Natural killer cell (primary cell): ENCODE data around the gene LARGE1. TPM values are rescaled to one million over a fixed set of nuclear protein-coding genes. Genes with fewer than 3 reads are reported as not detected.

Experiments
- ATAC-seq, 3 donors: fragments of 150-1000 bp in 2 of 3; fragments of 200-7000 bp in 1 of 3; cut with Tn5 transposase; 1 replicate in 1 of 3; 2 replicates in 2 of 3; pipeline ENCODE4 v1.10.0; 2021; ENCODE audit warnings: mild to moderate bottlenecking in 2 of 3, moderate library complexity in 2 of 3
- DNase-seq, 2 donors: peaks; one replicate each; pipeline versions ENCODE4 v3.0.0 to v3.0.0-alpha.2; 2013 to 2021; ENCODE audit warnings: mixed read lengths in 1 of 2
- H3K27ac ChIP-seq: one replicate; pipeline ENCODE4 v1.5.1; 2013; ENCODE audit warnings: mild to moderate bottlenecking, low read length
- H3K27me3 ChIP-seq: one replicate; pipeline ENCODE4 v1.6.1; 2013; ENCODE audit warnings: low read length; ENCODE audit not compliant: control insufficient read depth, insufficient read depth
- H3K36me3 ChIP-seq: one replicate; pipeline ENCODE4 v1.6.1; 2013; ENCODE audit warnings: low read length; ENCODE audit not compliant: control insufficient read depth, insufficient read depth
- H3K4me1 ChIP-seq: one replicate; pipeline ENCODE4 v1.6.1; 2013; ENCODE audit warnings: low read length; ENCODE audit not compliant: control insufficient read depth, insufficient read depth
- H3K4me3 ChIP-seq: one replicate; pipeline ENCODE4 v1.5.1; 2013; ENCODE audit warnings: low read length
- H3K9me3 ChIP-seq: one replicate; pipeline ENCODE4 v1.6.1; 2013; ENCODE audit warnings: low read length; ENCODE audit not compliant: control insufficient read depth, insufficient read depth
- H3K27ac Mint-ChIP-seq, 2 donors: one replicate each; pipeline ENCODE4 v1.8.0; 2022; ENCODE audit warnings: mild to moderate bottlenecking in 2 of 2, mixed read lengths in 2 of 2, moderate library complexity in 1 of 2
- H3K27me3 Mint-ChIP-seq, 2 donors: one replicate each; pipeline ENCODE4 v1.8.0; 2022; ENCODE audit warnings: low read depth in 2 of 2, mixed read lengths in 2 of 2
- H3K36me3 Mint-ChIP-seq: one replicate; pipeline ENCODE4 v1.8.0; 2022; ENCODE audit warnings: mixed read lengths
- H3K4me1 Mint-ChIP-seq, 2 donors: one replicate each; pipeline ENCODE4 v1.8.0; 2022; ENCODE audit warnings: mixed read lengths in 2 of 2
- H3K4me3 Mint-ChIP-seq: one replicate; pipeline ENCODE4 v1.8.0; 2022; ENCODE audit warnings: mild to moderate bottlenecking, moderate library complexity, mixed read lengths
- H3K9me3 Mint-ChIP-seq, 2 donors: one replicate each; pipeline ENCODE4 v1.8.0; 2022; ENCODE audit warnings: mixed read lengths in 2 of 2
- WGBS: methylation state at CpG from one replicate; pipeline ENCODE4 v1.1.7; 2013; ENCODE audit warnings: missing lambda C conversion rate; ENCODE audit not compliant: insufficient coverage; 5-methylcytosine and 5-hydroxymethylcytosine counted together
- intact Hi-C: fragments of 100-400 bp; cut with micrococcal nuclease; formaldehyde crosslinking; loops from one replicate; pipeline ENCODE4 v1.14.2; 2022
- total RNA-seq, 4 donors: library from RNA; stranded (reverse); fragments of 120-200 nt in 1 of 4; gene quantifications; one replicate each; pipeline versions ENCODE4 v1.2.3 to v1.2.4, GENCODE V29; 2013 to 2022
- TF ChIP-seq, protein P1 (sequence below): fragments of 200-600 bp; IDR thresholded peaks from one replicate; pipeline ENCODE4 v1.8.0; 2022; ENCODE audit warnings: antibody characterized with exemption

The LARGE1 gene
- total RNA-seq, 3 donors from 2014 or later (not counting 1 experiment from before 2014, with no cell fraction given), result 2.6 to 11.6 (median 4.1) TPM

DNA sequence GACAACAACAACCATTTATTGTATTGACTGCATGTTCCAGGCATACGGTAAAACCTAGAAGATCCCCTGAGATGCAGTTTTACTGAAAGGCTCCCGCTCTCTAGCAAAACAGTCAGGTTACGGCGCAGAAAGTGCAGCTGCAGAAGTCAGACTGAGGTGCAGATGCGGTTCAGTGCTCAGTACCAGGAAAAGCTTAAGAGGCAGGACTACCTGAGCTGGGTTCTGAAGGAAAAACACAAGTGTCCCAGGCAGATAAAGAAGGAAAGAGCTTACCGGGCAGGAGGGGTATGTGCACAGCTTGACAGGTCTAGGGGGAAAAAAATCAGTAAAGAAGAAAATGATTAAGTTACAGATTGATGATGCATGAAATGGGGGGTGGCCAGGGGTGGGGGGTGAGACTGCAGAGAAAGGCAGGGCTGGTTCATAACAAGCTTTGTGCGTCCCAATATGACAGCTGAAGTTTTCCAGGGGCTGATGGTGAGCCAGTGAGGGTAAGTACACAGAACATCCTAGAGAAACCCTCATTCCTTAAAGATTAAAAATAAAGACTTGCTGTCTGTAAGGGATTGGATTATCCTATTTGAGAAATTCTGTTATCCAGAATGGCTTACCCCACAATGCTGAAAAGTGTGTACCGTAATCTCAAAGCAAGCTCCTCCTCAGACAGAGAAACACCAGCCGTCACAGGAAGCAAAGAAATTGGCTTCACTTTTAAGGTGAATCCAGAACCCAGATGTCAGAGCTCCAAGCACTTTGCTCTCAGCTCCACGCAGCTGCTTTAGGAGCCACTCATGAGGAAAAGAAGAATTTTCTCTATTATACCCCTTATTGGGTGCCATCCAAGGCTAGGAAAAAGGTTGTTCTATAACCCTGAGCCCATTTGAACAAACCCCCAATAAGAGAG is 11.9 kb downstream of the LARGE1 start:
- H3K4me1 Mint-ChIP-seq, result no peaks in the 10 kb centered on the region
- ATAC-seq (no peak), DNase-seq (no peak)
- TF ChIP-seq, protein P1, sequence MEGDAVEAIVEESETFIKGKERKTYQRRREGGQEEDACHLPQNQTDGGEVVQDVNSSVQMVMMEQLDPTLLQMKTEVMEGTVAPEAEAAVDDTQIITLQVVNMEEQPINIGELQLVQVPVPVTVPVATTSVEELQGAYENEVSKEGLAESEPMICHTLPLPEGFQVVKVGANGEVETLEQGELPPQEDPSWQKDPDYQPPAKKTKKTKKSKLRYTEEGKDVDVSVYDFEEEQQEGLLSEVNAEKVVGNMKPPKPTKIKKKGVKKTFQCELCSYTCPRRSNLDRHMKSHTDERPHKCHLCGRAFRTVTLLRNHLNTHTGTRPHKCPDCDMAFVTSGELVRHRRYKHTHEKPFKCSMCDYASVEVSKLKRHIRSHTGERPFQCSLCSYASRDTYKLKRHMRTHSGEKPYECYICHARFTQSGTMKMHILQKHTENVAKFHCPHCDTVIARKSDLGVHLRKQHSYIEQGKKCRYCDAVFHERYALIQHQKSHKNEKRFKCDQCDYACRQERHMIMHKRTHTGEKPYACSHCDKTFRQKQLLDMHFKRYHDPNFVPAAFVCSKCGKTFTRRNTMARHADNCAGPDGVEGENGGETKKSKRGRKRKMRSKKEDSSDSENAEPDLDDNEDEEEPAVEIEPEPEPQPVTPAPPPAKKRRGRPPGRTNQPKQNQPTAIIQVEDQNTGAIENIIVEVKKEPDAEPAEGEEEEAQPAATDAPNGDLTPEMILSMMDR, result no peak
- H3K36me3 Mint-ChIP-seq, result no peaks in the 10 kb centered on the region
- Histone ChIP-seq H3K4me3 (no peak overlapping the region), H3K9me3 (no peaks in the 10 kb centered on the region), H3K27me3 (no peaks in the 10 kb centered on the region), H3K27ac (no peak overlapping the region), H3K4me1 (no peaks in the 10 kb centered on the region), H3K36me3 (no peaks in the 10 kb centered on the region)
- H3K9me3 Mint-ChIP-seq, result no peaks in the 10 kb centered on the region
- H3K4me3 Mint-ChIP-seq, result no peak overlapping the region
- 90% methylated on average over 9 of the region's 10 CpGs for WGBS
- H3K27me3 Mint-ChIP-seq, result peaks cover 2 to 7% of the 10 kb centered on the region in 2 donors
- intact Hi-C loops, result no loop called here
- H3K27ac Mint-ChIP-seq, result no peak overlapping the region

DNA sequence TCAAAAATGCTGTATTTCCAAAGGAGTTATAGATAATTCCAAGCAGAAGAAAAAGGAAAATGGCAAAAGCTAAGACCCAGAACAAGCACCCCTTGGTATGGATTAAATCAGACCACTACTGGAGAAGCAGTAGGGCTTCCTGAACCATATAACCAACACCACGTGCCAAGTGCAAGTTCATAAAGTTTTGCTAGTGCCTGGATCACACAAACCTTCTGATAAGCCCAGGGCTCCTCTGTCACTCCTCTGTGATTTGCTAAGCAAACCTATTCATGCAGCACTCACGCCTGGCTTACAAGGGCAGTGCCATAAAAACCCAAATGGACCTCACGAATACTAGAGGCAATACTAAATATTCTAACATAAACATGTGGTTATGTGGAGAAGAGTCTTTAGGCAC is 13.3 kb downstream of the LARGE1 start:
- H3K27me3 ChIP-seq, result no peaks in the 10 kb centered on the region
- H3K4me1 ChIP-seq, result no peaks in the 10 kb centered on the region
- Mint-ChIP-seq H3K4me1 (no peaks in the 10 kb centered on the region), H3K4me3 (no peak overlapping the region), H3K27me3 (peaks cover 0 to 2% of the 10 kb centered on the region in 2 donors), H3K9me3 (no peaks in the 10 kb centered on the region), H3K36me3 (no peaks in the 10 kb centered on the region), H3K27ac (no peak overlapping the region)
- H3K36me3 ChIP-seq, result no peaks in the 10 kb centered on the region
- 56% methylated on average over 1 of the region's 3 CpGs for WGBS
- no peak overlapping the region for H3K4me3 ChIP-seq
- intact Hi-C loops, result no loop called here
- H3K9me3 ChIP-seq, result no peaks in the 10 kb centered on the region
- TF ChIP-seq, protein P1, result no peak
- DNase-seq (no peak), ATAC-seq (no peak)
- no peak overlapping the region for H3K27ac ChIP-seq

DNA sequence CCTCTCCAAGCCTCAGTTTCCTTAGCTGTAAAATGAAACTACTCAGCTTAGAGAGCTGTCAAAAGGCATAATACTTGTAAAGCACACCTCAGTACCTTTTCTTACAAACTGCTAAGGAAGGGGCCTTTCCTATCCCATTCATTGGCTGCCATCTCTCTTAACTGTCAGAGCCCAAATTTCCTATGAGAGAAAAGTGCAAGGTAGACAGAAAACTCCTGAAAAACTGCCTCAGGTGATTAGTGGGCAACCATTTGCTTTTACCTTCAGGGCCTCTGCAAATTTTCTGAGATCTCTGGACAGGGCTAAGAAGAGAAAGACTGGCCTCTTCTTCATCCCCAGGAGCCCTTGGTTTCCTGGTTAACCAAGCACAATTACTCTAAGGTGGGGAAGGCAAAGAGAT is 13.8 kb downstream of the LARGE1 start:
- H3K36me3 Mint-ChIP-seq, result no peaks in the 10 kb centered on the region
- no peaks in the 10 kb centered on the region for H3K27me3 ChIP-seq
- H3K27ac ChIP-seq, result no peak overlapping the region
- H3K4me3 Mint-ChIP-seq, result no peak overlapping the region
- peaks cover 0 to 2% of the 10 kb centered on the region in 2 donors for H3K27me3 Mint-ChIP-seq
- intact Hi-C loops, result no loop called here
- H3K9me3 Mint-ChIP-seq, result no peaks in the 10 kb centered on the region
- TF ChIP-seq, protein P1, result no peak
- no peaks in the 10 kb centered on the region for H3K9me3 ChIP-seq
- H3K27ac Mint-ChIP-seq, result no peak overlapping the region
- no peaks in the 10 kb centered on the region for H3K36me3 ChIP-seq
- no peaks in the 10 kb centered on the region for H3K4me1 Mint-ChIP-seq
- no peak for ATAC-seq
- no peak overlapping the region for H3K4me3 ChIP-seq
- no peaks in the 10 kb centered on the region for H3K4me1 ChIP-seq
- no peak for DNase-seq
